Erythroblast (primary cell): ENCODE data around the gene WRAP73.

Source experiments
- GATA1 ChIP-seq: IDR thresholded peaks from 2 replicates; pipeline ENCODE4 v1.6.1; 2011; ENCODE audit warnings: low read depth, mild to moderate bottlenecking, control low read depth, low read length, moderate library complexity
- POLR2A ChIP-seq: IDR thresholded peaks from 2 replicates; pipeline ENCODE4 v1.6.1; 2011; ENCODE audit warnings: mild to moderate bottlenecking, low read length

DNA sequence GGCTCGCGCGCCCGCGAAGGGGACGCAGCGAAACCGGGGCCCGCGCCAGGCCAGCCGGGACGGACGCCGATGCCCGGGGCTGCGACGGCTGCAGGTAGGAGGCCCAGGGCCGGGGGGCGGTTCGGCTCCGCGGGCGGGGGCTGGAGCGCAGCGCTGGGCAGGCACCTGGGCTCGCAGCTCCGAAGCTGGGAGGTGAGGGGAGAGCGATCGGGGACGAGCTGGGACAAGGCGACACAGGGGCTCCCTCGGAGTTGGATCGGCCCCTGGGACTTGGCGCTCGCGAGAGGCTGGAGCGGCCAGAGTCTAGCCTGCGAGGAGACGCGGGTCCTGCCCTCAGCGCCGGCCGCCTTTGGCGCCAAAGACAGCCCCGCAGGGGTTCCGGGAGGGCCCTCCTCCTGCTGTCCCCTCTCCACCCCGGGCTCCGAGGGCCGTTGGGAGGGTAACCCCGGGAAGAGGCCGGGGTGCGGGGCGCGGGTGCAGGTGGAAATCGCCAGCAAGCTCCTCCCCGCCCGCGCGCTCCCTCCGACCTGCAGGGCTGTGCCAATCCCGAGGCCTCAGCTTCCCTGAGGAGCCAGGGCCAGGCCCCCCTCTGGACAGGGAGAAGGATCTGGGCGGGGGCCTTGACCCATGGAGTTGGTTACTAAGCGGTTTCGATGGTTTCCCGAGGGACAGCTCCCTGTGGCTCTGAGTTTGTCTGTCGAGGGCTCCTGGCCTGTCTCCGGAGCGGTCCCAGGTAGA, 2.8 kb upstream of the WRAP73 start:
- no peak for TF ChIP-seq POLR2A
- no peak for TF ChIP-seq GATA1
